Gastrocnemius medialis (tissue), 4 donors: Measurements from ENCODE around the gene SERAC1.

Experiments used
- CTCF ChIP-seq, 5 experiments: fragments of 450-650 bp in 3 of 5; fragments of 200-600 bp in 2 of 5; sonication (generic) in 2 of 5; IDR thresholded peaks in 4 of 5; conservative IDR thresholded peaks in 1 of 5; 1 replicate in 4 of 5; 2 replicates in 1 of 5; pipeline ENCODE4 v1.5.1; 2016 to 2019; ENCODE audit warnings: antibody characterized with exemption in 5 of 5, mild to moderate bottlenecking in 3 of 5, moderate library complexity in 3 of 5
- POLR2A ChIP-seq, 2 donors: fragments of 450-650 bp; IDR thresholded peaks; one replicate each; pipeline ENCODE4 v1.6.1; 2017; ENCODE audit warnings: antibody characterized with exemption in 2 of 2, mild to moderate bottlenecking in 2 of 2, moderate library complexity in 2 of 2

GRCh38 chr6:158164579-158165170 lies 3.4 kb downstream of the SERAC1 start:
- TF ChIP-seq CTCF (IDR thresholded peaks at IDR 0.05 in 4 of 5, conservative IDR thresholded peaks at IDR 0.05 in 1 of 5) (no peak), POLR2A (IDR thresholded peaks at IDR 0.05) (no peak)
